B cell (primary cell): ENCODE measurements around the gene C2CD4C. TPM values are rescaled to one million over a fixed set of nuclear protein-coding genes. Genes with fewer than 3 reads are reported as not detected.

Experiments
- ATAC-seq: fragments of 200-7000 bp; cut with Tn5 transposase; one replicate; pipeline ENCODE4 v1.10.0; 2021; ENCODE audit warnings: low read depth, mild to moderate bottlenecking, moderate number of reproducible peaks, moderate library complexity
- CTCF ChIA-PET: fragments of 350-600 bp; sonication (Branson Sonifier 250); formaldehyde crosslinking; loops from one replicate; lab custom pipeline; 2021; ENCODE audit warnings: antibody characterized with exemption, inconsistent platforms; lab: Charles Lee
- POLR2A ChIA-PET: fragments of 350-600 bp; sonication (Branson Sonifier 250); formaldehyde crosslinking; loops from one replicate; lab custom pipeline; 2021; ENCODE audit warnings: antibody characterized with exemption; lab: Charles Lee
- DNase-seq: peaks from one replicate; pipeline ENCODE4 v3.0.0; 2013
- H2AFZ ChIP-seq: 2 replicates; pipeline ENCODE4 v1.6.1; 2012; ENCODE audit warnings: mild to moderate bottlenecking, low read depth, low read length; ENCODE audit not compliant: insufficient read depth, poor library complexity, severe bottlenecking
- H3K27ac ChIP-seq, 2 donors: 1 replicate in 1 of 2; 2 replicates in 1 of 2; pipeline ENCODE4 v1.5.1; 2012 to 2013; ENCODE audit warnings: low read length in 2 of 2, mild to moderate bottlenecking in 2 of 2, moderate library complexity in 1 of 2
- H3K27me3 ChIP-seq, 4 experiments: fragments of 200-600 bp in 1 of 4; sonication (generic) in 1 of 4; replicated peaks in 1 of 4; 1 replicate in 2 of 4; 2 replicates in 2 of 4; pipeline versions ENCODE4 v1.6.1 to v1.7.0; 2013 to 2016; ENCODE audit warnings: low read length in 3 of 4, mild to moderate bottlenecking in 2 of 4, mixed read lengths in 1 of 4, moderate library complexity in 1 of 4; ENCODE audit not compliant: insufficient read depth in 4 of 4, control insufficient read depth in 3 of 4; ENCODE audit errors: control extremely low read depth in 1 of 4
- H3K36me3 ChIP-seq, 2 experiments: replicated peaks in 1 of 2; 1 replicate in 1 of 2; 2 replicates in 1 of 2; pipeline versions ENCODE4 v1.6.1 to v1.7.1; 2013; ENCODE audit warnings: low read length in 1 of 2; ENCODE audit not compliant: insufficient read depth in 2 of 2, control insufficient read depth in 1 of 2; ENCODE audit errors: control extremely low read depth in 1 of 2, extremely low read depth in 1 of 2
- H3K4me1 ChIP-seq, 2 donors: fragments of 200-600 bp in 1 of 2; sonication (generic) in 1 of 2; 1 replicate in 1 of 2; 2 replicates in 1 of 2; pipeline versions ENCODE4 v1.5.1 to v1.6.1; 2013 to 2017; ENCODE audit warnings: low read length in 2 of 2; ENCODE audit not compliant: control insufficient read depth in 2 of 2, insufficient read depth in 2 of 2
- H3K4me2 ChIP-seq: replicated peaks from 2 replicates; pipeline ENCODE3; 2012; ENCODE audit warnings: mild to moderate bottlenecking, low read depth, low read length; ENCODE audit not compliant: poor library complexity, severe bottlenecking
- H3K4me3 ChIP-seq, 5 experiments: fragments of 200-600 bp in 1 of 5; sonication (generic) in 1 of 5; 1 replicate in 3 of 5; 2 replicates in 2 of 5; pipeline versions ENCODE4 v1.5.1 to v1.7.0; 2011 to 2016; ENCODE audit warnings: low read length in 4 of 5, mild to moderate bottlenecking in 4 of 5, low read depth in 2 of 5, control low read depth in 1 of 5, moderate library complexity in 1 of 5; ENCODE audit not compliant: insufficient read depth in 1 of 5; ENCODE audit errors: control extremely low read depth in 1 of 5, extremely low read depth in 1 of 5
- H3K79me2 ChIP-seq: fragments of 200-600 bp; sonication (generic); one replicate; pipeline ENCODE4 v1.6.0; 2016; ENCODE audit warnings: low read length; ENCODE audit not compliant: control insufficient read depth, insufficient read depth
- H3K9ac ChIP-seq: fragments of 200-600 bp; sonication (generic); 2 replicates; pipeline ENCODE4 v1.6.1; 2017; ENCODE audit warnings: mild to moderate bottlenecking, low read length, moderate library complexity
- H3K9me3 ChIP-seq, 3 donors: one replicate each; pipeline versions ENCODE4 v1.6.1 to v1.7.1; 2013; ENCODE audit warnings: low read length in 2 of 3; ENCODE audit not compliant: control insufficient read depth in 2 of 3, insufficient read depth in 1 of 3; ENCODE audit errors: control extremely low read depth in 1 of 3
- H4K20me1 ChIP-seq: 2 replicates; pipeline ENCODE4 v1.6.0; 2012; ENCODE audit warnings: mild to moderate bottlenecking, low read length; ENCODE audit not compliant: insufficient read depth, control insufficient read depth, poor library complexity, severe bottlenecking
- H3K27ac Mint-ChIP-seq: one replicate; pipeline ENCODE4 v1.8.0; 2021; ENCODE audit warnings: mixed read lengths
- H3K27me3 Mint-ChIP-seq: one replicate; pipeline ENCODE4 v1.8.0; 2021; ENCODE audit warnings: mixed read lengths
- H3K4me1 Mint-ChIP-seq: one replicate; pipeline ENCODE4 v1.8.0; 2021; ENCODE audit warnings: mixed read lengths
- H3K4me3 Mint-ChIP-seq: one replicate; pipeline ENCODE4 v1.8.0; 2021; ENCODE audit warnings: mixed read lengths
- H3K9me3 Mint-ChIP-seq: one replicate; pipeline ENCODE4 v1.8.0; 2022; ENCODE audit warnings: mixed read lengths; ENCODE audit not compliant: insufficient read depth
- EZH2 ChIP-seq: IDR thresholded peaks from 2 replicates; pipeline ENCODE4 v1.6.1; 2012; ENCODE audit warnings: borderline replicate concordance, low read depth, mild to moderate bottlenecking, moderate library complexity, low read length; ENCODE audit not compliant: insufficient read depth, poor library complexity, severe bottlenecking
- WGBS: methylation state at CpG from one replicate; pipeline ENCODE4 v1.1.5; 2013; ENCODE audit warnings: missing lambda C conversion rate; ENCODE audit not compliant: insufficient coverage; 5-methylcytosine and 5-hydroxymethylcytosine counted together
- intact Hi-C: fragments of 100-400 bp; cut with micrococcal nuclease; formaldehyde crosslinking; loops from one replicate; pipeline ENCODE4 v1.10.0; 2022
- polyA plus RNA-seq: library from polyadenylated mRNA; depleted of rRNA; stranded (reverse); fragments of >200 nt; gene quantifications from 2 replicates; pipeline ENCODE4 v1.2.3, GENCODE V29; 2012
- total RNA-seq, 2 donors: library from RNA; stranded (reverse); fragments of 120-200 nt in 1 of 2; gene quantifications; 1 replicate in 1 of 2; 2 replicates in 1 of 2; pipeline versions ENCODE4 v1.2.3 to v1.2.4, GENCODE V29; 2013 to 2022
- TF ChIP-seq, protein P1 (sequence below): fragments of 200-600 bp; IDR thresholded peaks from one replicate; pipeline ENCODE4 v1.8.0; 2022; ENCODE audit warnings: antibody characterized with exemption, mild to moderate bottlenecking

The C2CD4C gene
- total and polyA plus RNA-seq, 2 donors (not counting 1 experiment from before 2014, with no cell fraction given) = not detected

DNA sequence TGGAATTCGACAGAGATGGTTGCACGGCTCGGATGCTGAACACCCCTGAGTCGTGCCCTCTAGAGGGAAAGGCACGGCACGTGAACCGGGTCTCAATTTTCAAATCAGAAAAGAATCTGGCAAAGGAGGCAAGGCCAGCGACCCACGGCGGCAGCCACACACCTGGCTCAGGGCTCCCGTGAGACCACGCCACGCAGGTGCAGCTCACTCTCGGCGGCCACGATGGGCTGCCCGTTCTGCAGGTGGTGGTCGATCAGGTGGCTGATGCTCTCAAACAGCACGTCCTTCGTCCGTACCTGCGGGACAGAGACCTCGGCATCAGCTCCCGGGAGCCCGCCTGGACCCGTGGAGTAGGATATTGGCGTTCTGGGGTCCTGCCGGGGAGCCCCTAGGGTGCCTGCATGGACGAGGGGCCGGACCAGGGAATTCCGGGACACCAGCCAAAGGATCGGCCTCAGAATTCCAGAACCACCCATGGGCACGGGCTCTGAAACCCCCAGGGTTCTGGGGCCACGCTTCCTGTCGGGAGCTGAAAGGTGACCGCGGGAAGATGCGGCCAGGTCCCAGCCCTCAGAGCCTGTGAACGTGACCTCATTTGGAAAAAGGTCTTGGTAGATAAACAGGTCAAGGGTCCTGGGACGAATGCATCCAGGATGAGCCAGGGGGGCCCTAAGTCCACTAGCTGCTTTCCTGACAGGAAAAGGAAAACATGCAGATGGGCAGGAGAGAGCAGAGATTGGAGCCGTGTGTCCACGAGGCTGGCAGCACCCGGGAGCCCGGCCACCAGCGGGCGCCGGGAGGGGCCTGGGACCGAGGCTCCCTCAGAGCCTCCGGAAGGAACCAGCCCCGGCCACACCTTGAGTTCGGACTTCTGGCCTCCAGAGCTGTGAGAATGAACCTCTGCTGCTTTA is 10.1 kb upstream of the C2CD4C start:
- Mint-ChIP-seq H3K4me1 (no peaks in the 10 kb centered on the region), H3K27me3 (no peaks in the 10 kb centered on the region), H3K4me3 (no peak overlapping the region), H3K27ac (no peak overlapping the region), H3K9me3 (no peaks in the 10 kb centered on the region)
- Histone ChIP-seq H2AFZ (no peak overlapping the region), H3K4me1 (no peaks in the 10 kb centered on the region), H3K27me3 (no peaks in the 10 kb centered on the region), H3K4me2 (no peak overlapping the region), H3K36me3 (no peaks in the 10 kb centered on the region), H3K27ac (no peak overlapping the region), H3K79me2 (no peaks in the 10 kb centered on the region), H3K9me3 (peaks cover 0 to 11% (median 0%) of the 10 kb centered on the region in 3 donors), H4K20me1 (no peaks in the 10 kb centered on the region), H3K4me3 (no peak overlapping the region), H3K9ac (no peak overlapping the region)
- intact Hi-C loops = no loop called here
- DNase-seq (no peak), ATAC-seq (no peak)
- WGBS = 82% methylated on average over 51 of the region's 51 CpGs
- CTCF ChIA-PET = no interaction called here
- TF ChIP-seq, protein P1, sequence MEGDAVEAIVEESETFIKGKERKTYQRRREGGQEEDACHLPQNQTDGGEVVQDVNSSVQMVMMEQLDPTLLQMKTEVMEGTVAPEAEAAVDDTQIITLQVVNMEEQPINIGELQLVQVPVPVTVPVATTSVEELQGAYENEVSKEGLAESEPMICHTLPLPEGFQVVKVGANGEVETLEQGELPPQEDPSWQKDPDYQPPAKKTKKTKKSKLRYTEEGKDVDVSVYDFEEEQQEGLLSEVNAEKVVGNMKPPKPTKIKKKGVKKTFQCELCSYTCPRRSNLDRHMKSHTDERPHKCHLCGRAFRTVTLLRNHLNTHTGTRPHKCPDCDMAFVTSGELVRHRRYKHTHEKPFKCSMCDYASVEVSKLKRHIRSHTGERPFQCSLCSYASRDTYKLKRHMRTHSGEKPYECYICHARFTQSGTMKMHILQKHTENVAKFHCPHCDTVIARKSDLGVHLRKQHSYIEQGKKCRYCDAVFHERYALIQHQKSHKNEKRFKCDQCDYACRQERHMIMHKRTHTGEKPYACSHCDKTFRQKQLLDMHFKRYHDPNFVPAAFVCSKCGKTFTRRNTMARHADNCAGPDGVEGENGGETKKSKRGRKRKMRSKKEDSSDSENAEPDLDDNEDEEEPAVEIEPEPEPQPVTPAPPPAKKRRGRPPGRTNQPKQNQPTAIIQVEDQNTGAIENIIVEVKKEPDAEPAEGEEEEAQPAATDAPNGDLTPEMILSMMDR = no peak
- no peak for TF ChIP-seq EZH2
- POLR2A ChIA-PET = no interaction called here

DNA sequence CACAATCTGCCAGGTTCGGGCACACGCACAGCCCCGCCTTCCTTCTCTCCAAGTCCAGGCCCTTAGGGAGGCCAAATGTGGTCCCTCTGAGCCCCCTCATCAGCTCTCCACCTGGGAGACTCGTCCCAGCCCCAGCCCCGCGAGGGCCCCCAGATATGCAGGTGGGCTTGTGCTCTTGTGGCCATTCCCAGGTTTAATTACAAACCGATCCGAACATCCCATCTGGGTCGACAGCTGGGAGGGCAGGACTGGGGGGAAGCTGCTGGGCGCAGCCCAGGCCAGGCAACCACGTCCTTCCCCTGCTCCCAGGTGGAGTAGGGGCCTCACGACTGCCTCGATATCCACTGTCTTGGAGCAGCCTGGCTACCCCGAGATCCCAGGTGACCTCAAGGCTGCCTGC is 7.5 kb upstream of the C2CD4C start:
- ChIA-PET POLR2A (no interaction called here), CTCF (no interaction called here)
- no peak overlapping the region for H3K4me3 Mint-ChIP-seq
- Histone ChIP-seq H3K4me3 (no peak overlapping the region), H3K27ac (no peak overlapping the region), H3K9ac (no peak overlapping the region), H3K4me2 (no peak overlapping the region), H3K36me3 (no peaks in the 10 kb centered on the region), H3K4me1 (no peaks in the 10 kb centered on the region), H2AFZ (no peak overlapping the region), H3K27me3 (peaks cover 0 to 6% (median 0%) of the 10 kb centered on the region in 4 experiments), H3K79me2 (no peaks in the 10 kb centered on the region), H3K9me3 (peaks cover 0 to 18% (median 0%) of the 10 kb centered on the region in 3 donors), H4K20me1 (no peaks in the 10 kb centered on the region)
- peaks cover 3% of the 10 kb centered on the region for H3K27me3 Mint-ChIP-seq
- H3K9me3 Mint-ChIP-seq = no peaks in the 10 kb centered on the region
- DNase-seq (no peak), ATAC-seq (no peak)
- 81% methylated on average over 11 of the region's 14 CpGs for WGBS
- H3K27ac Mint-ChIP-seq = no peak overlapping the region
- intact Hi-C loops = no loop called here
- TF ChIP-seq EZH2 = no peak
- TF ChIP-seq, protein P1 = no peak
- no peaks in the 10 kb centered on the region for H3K4me1 Mint-ChIP-seq
